GM21447 (cell line): ENCODE data around the gene TOB2.
A peak's percentile ranks its signal among the peaks of the same experiment; 100 is the strongest.
"Not testable (repeated sequence)": the region's sequence is repeated elsewhere in the genome, so short reads cannot be mapped to it uniquely, and the experiment has no call there.

ENCODE experiments used
- ATAC-seq: cut with Tn5 transposase; IDR thresholded peaks from one replicate; pipeline ENCODE4 v1.9.1; 2021; ENCODE audit not compliant: unreplicated experiment

Gene TOB2

GRCh38 chr22:41468381-41469217 lies 22.0 kb upstream of the TOB2 start, which contains the start of the genes ACO2 and PHF5A:
Gene ACO2 (plus strand): TSS chr22:41469117. CDS start chr22:41469147, 30 bp downstream.
Gene PHF5A (minus strand): TSS chr22:41468692. CDS start chr22:41468653, 39 bp downstream.
- ATAC-seq = peak; percentile 87

- no peak for ATAC-seq
Observed at GRCh38 chr22:41461901-41462300, 15.3 kb upstream of the TOB2 start.

- ATAC-seq = not testable (repeated sequence)
Observed at GRCh38 chr22:41460071-41460470, 13.5 kb upstream of the TOB2 start.

- no peak for ATAC-seq
Observed at GRCh38 chr22:41459431-41459830, 12.8 kb upstream of the TOB2 start.

- no peak for ATAC-seq
Observed at GRCh38 chr22:41458161-41458728, 11.6 kb upstream of the TOB2 start.

GRCh38 chr22:41448189-41448808 lies 1.7 kb upstream of the TOB2 start:
- peak; percentile 47 for ATAC-seq

- ATAC-seq = no peak
Observed at GRCh38 chr22:41447435-41448188, 1.0 kb upstream of the TOB2 start.

- no peak for ATAC-seq
Observed at GRCh38 chr22:41446057-41446501, 522 bp downstream of the TOB2 start.

GRCh38 chr22:41445129-41446056 lies 1.2 kb downstream of the TOB2 start:
- ATAC-seq = no peak

GRCh38 chr22:41444360-41445128 lies 2.1 kb downstream of the TOB2 start:
- ATAC-seq = peak; percentile 46

GRCh38 chr22:41442240-41442792 lies 4.3 kb downstream of the TOB2 start:
- ATAC-seq = no peak

GRCh38 chr22:41440511-41440910 lies 6.1 kb downstream of the TOB2 start:
- not testable (repeated sequence) for ATAC-seq

GRCh38 chr22:41437198-41437597 lies 9.4 kb downstream of the TOB2 start:
- no peak for ATAC-seq

GRCh38 chr22:41436322-41437113 lies 10.1 kb downstream of the TOB2 start:
- no peak for ATAC-seq

- no peak for ATAC-seq
Observed at GRCh38 chr22:41435560-41435959, 11.0 kb downstream of the TOB2 start.

GRCh38 chr22:41434361-41435003 lies 12.1 kb downstream of the TOB2 start:
- ATAC-seq = not testable (repeated sequence)

- ATAC-seq = not testable (repeated sequence)
Observed at GRCh38 chr22:41433480-41433879, 13.1 kb downstream of the TOB2 start.

- no peak for ATAC-seq
Observed at GRCh38 chr22:41431656-41432055, 14.9 kb downstream of the TOB2 start.
